ENCODE data around the gene CPNE4. TPM values are rescaled to one million over a fixed set of nuclear protein-coding genes. Genes with fewer than 3 reads are reported as not detected.

CPNE4 gene
- total RNA-seq, 1 experiment from 2014 or later = 0.41 TPM

GRCh38 chr3:131537531-131537930 is 497.3 kb downstream of the CPNE4 start:
- ChIA-PET CTCF (no interaction called here), POLR2A (no interaction called here)
- H3K9me3 ChIP-seq = no peaks in the 10 kb centered on the region
- Mint-ChIP-seq H3K27ac (ENCODE audit: unreplicated experiment) (no peak overlapping the region), H3K36me3 (ENCODE audit: insufficient read depth, unreplicated experiment) (no peaks in the 10 kb centered on the region), H3K27me3 (ENCODE audit: insufficient read depth, unreplicated experiment) (peaks cover 6% of the 10 kb centered on the region), H3K4me1 (ENCODE audit: low read depth, unreplicated experiment) (no peaks in the 10 kb centered on the region), H3K9me3 (ENCODE audit: unreplicated experiment) (no peaks in the 10 kb centered on the region), H3K4me3 (ENCODE audit: unreplicated experiment) (no peak overlapping the region)
- no peaks in the 10 kb centered on the region for H3K36me3 ChIP-seq (ENCODE audit: control insufficient read depth, insufficient read depth, low read length)
- TF ChIP-seq, protein P1, sequence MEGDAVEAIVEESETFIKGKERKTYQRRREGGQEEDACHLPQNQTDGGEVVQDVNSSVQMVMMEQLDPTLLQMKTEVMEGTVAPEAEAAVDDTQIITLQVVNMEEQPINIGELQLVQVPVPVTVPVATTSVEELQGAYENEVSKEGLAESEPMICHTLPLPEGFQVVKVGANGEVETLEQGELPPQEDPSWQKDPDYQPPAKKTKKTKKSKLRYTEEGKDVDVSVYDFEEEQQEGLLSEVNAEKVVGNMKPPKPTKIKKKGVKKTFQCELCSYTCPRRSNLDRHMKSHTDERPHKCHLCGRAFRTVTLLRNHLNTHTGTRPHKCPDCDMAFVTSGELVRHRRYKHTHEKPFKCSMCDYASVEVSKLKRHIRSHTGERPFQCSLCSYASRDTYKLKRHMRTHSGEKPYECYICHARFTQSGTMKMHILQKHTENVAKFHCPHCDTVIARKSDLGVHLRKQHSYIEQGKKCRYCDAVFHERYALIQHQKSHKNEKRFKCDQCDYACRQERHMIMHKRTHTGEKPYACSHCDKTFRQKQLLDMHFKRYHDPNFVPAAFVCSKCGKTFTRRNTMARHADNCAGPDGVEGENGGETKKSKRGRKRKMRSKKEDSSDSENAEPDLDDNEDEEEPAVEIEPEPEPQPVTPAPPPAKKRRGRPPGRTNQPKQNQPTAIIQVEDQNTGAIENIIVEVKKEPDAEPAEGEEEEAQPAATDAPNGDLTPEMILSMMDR (IDR thresholded peaks at IDR 0.05; ENCODE audit: insufficient read depth in 1 of 2, low read depth in 1 of 2, low read length in 1 of 2, severe bottlenecking in 1 of 2, unreplicated experiment in 1 of 2) = no peak
- DNase-seq = no peak
- no peaks in the 10 kb centered on the region; the same call in 1 of the 2 replicates for H3K27me3 ChIP-seq (replicated peaks; ENCODE audit: control insufficient read depth, insufficient read depth, low read length)
- intact Hi-C loops (cut with micrococcal nuclease; ENCODE audit: unreplicated experiment) = no loop called here
- BruUV-seq (replicated peaks) = no TSS peak
- no peak overlapping the region for H3K4me3 ChIP-seq (ENCODE audit: low read depth, low read length)
- no peaks in the 10 kb centered on the region for H3K4me1 ChIP-seq

DNA sequence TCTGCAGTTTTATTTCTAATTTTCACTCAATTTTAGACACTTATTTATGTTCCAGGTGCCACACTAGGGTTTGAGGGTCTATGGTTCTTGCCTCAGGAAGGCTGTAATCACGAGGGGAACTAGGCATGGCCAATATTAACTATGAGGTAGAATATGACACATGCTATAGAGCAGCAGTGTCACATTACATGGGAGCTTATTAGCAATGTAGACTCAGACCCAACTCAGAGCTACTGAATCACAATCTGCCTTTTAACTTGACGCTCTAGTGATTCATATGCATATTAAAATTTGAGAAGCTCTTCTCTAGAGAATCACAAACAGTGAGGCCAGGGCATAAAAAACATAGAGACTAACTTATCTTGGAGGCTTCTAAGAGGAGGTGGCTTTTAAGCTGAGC is 499.2 kb downstream of the CPNE4 start:
- peaks cover 8% of the 10 kb centered on the region for H3K27me3 Mint-ChIP-seq (ENCODE audit: insufficient read depth, unreplicated experiment)
- intact Hi-C loops (cut with micrococcal nuclease; ENCODE audit: unreplicated experiment) = no loop called here

GRCh38 chr3:131535131-131535530 is 499.7 kb downstream of the CPNE4 start:
- Mint-ChIP-seq H3K36me3 (ENCODE audit: insufficient read depth, unreplicated experiment) (no peaks in the 10 kb centered on the region), H3K27ac (ENCODE audit: unreplicated experiment) (no peak overlapping the region), H3K4me3 (ENCODE audit: unreplicated experiment) (no peak overlapping the region), H3K27me3 (ENCODE audit: insufficient read depth, unreplicated experiment) (peaks cover 8% of the 10 kb centered on the region), H3K9me3 (ENCODE audit: unreplicated experiment) (no peaks in the 10 kb centered on the region), H3K4me1 (ENCODE audit: low read depth, unreplicated experiment) (no peaks in the 10 kb centered on the region)
- ChIA-PET CTCF (no interaction called here), POLR2A (no interaction called here)
- Histone ChIP-seq H3K4me3 (ENCODE audit: low read depth, low read length) (no peak overlapping the region), H3K27me3 (replicated peaks; ENCODE audit: control insufficient read depth, insufficient read depth, low read length) (no peaks in the 10 kb centered on the region), H3K4me1 (no peaks in the 10 kb centered on the region), H3K36me3 (ENCODE audit: control insufficient read depth, insufficient read depth, low read length) (no peaks in the 10 kb centered on the region), H3K9me3 (no peaks in the 10 kb centered on the region)
- DNase-seq = no peak
- BruUV-seq (replicated peaks) = no TSS peak
- TF ChIP-seq, protein P1 (IDR thresholded peaks at IDR 0.05; ENCODE audit: insufficient read depth in 1 of 2, low read depth in 1 of 2, low read length in 1 of 2, severe bottlenecking in 1 of 2, unreplicated experiment in 1 of 2) = no peak
- intact Hi-C loops (cut with micrococcal nuclease; ENCODE audit: unreplicated experiment) = no loop called here

More for the DNA sequence above, 499.2 kb downstream of the CPNE4 start:
- CTCF ChIA-PET = no interaction called here
- H3K4me3 Mint-ChIP-seq (ENCODE audit: unreplicated experiment) = no peak overlapping the region
- POLR2A ChIA-PET = no interaction called here
- Histone ChIP-seq H3K9me3 (no peaks in the 10 kb centered on the region), H3K36me3 (ENCODE audit: control insufficient read depth, insufficient read depth, low read length) (no peaks in the 10 kb centered on the region), H3K4me3 (ENCODE audit: low read depth, low read length) (no peak overlapping the region), H3K27me3 (replicated peaks; ENCODE audit: control insufficient read depth, insufficient read depth, low read length) (no peaks in the 10 kb centered on the region), H3K4me1 (no peaks in the 10 kb centered on the region)
- no peaks in the 10 kb centered on the region for H3K9me3 Mint-ChIP-seq (ENCODE audit: unreplicated experiment)
- H3K4me1 Mint-ChIP-seq (ENCODE audit: low read depth, unreplicated experiment) = no peaks in the 10 kb centered on the region
- BruUV-seq (replicated peaks) = no TSS peak
- no peak for DNase-seq
- no peaks in the 10 kb centered on the region for H3K36me3 Mint-ChIP-seq (ENCODE audit: insufficient read depth, unreplicated experiment)
- no peak overlapping the region for H3K27ac Mint-ChIP-seq (ENCODE audit: unreplicated experiment)
- TF ChIP-seq, protein P1 (IDR thresholded peaks at IDR 0.05; ENCODE audit: insufficient read depth in 1 of 2, low read depth in 1 of 2, low read length in 1 of 2, severe bottlenecking in 1 of 2, unreplicated experiment in 1 of 2) = no peak
